Hepatocyte (in vitro differentiated cells): ENCODE measurements around the gene AKAP1.

Experiments
- EZH2 ChIP-seq: fragments of 200-600 bp; sonication (generic); IDR thresholded peaks from 2 replicates; pipeline ENCODE4 v1.6.1; 2016; ENCODE audit warnings: antibody characterized with exemption, mild to moderate bottlenecking, borderline replicate concordance
- TF ChIP-seq, protein P1 (sequence below): fragments of 200-600 bp; sonication (generic); IDR thresholded peaks from 2 replicates; pipeline ENCODE4 v1.5.1; 2016; ENCODE audit warnings: antibody characterized with exemption, mild to moderate bottlenecking; ENCODE audit not compliant: poor library complexity

DNA sequence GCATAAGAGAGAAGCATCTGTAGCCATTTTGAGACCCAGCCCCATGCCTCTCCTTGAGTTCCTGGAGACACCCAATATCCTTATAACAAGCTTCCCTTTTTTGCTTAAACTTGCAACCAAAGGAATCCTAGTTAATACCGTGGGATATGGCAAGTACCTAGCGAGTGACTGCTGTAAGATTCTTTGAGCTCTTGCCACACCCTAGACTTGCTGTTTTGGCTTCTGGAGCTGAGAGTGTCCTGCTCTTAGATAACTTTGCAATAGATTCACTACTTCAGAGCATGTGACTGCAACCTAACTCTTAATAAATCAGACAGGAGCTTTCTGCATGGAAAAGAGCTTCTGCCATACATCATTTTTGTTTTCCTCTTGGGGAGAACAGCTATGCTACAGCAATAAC is 58.3 kb downstream of the AKAP1 start:
- TF ChIP-seq, protein P1, sequence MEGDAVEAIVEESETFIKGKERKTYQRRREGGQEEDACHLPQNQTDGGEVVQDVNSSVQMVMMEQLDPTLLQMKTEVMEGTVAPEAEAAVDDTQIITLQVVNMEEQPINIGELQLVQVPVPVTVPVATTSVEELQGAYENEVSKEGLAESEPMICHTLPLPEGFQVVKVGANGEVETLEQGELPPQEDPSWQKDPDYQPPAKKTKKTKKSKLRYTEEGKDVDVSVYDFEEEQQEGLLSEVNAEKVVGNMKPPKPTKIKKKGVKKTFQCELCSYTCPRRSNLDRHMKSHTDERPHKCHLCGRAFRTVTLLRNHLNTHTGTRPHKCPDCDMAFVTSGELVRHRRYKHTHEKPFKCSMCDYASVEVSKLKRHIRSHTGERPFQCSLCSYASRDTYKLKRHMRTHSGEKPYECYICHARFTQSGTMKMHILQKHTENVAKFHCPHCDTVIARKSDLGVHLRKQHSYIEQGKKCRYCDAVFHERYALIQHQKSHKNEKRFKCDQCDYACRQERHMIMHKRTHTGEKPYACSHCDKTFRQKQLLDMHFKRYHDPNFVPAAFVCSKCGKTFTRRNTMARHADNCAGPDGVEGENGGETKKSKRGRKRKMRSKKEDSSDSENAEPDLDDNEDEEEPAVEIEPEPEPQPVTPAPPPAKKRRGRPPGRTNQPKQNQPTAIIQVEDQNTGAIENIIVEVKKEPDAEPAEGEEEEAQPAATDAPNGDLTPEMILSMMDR: no peak
- no peak for TF ChIP-seq EZH2
